H1 (cell line): ENCODE results near the gene NUAK1. TPM values are rescaled to one million over a fixed set of nuclear protein-coding genes. Genes with fewer than 3 reads are reported as not detected.

Source experiments
- CTCF ChIA-PET: fragments of 300-600 bp; sonication (Branson Sonifier 250); formaldehyde crosslinking; loops from one replicate; lab custom pipeline; 2021; ENCODE audit not compliant: partially characterized antibody; lab: Charles Lee
- POLR2A ChIA-PET: fragments of 300-600 bp; sonication (Branson Sonifier 250); formaldehyde crosslinking; loops from one replicate; lab custom pipeline; 2021; ENCODE audit warnings: inconsistent platforms; ENCODE audit not compliant: partially characterized antibody; lab: Charles Lee
- DNase-seq, 2 experiments: peaks; one replicate each; pipeline versions ENCODE4 v3.0.0 to v3.0.0-alpha.2; 2010 to 2022; ENCODE audit warnings: low spot score in 2 of 2, low read depth in 1 of 2, mixed read lengths in 1 of 2
- FAIRE-seq: peaks from 2 replicates; lab custom pipeline; 2011; peaks lifted over from hg19 to GRCh38; lab: Jason Lieb, UNC
- H2AFZ ChIP-seq: 2 replicates; pipeline ENCODE4 v1.8.1; 2012; ENCODE audit warnings: low read length, inconsistent platforms
- H2AK5ac ChIP-seq: 2 replicates; pipeline ENCODE4 v1.6.1; 2013; ENCODE audit warnings: low read depth, low read length
- H2BK120ac ChIP-seq: replicated peaks from 2 replicates; pipeline ENCODE3; 2013; ENCODE audit warnings: low read depth, low read length, inconsistent platforms
- H2BK12ac ChIP-seq: 2 replicates; pipeline ENCODE4 v1.6.1; 2013; ENCODE audit warnings: low read depth, low read length
- H2BK15ac ChIP-seq: 2 replicates; pipeline ENCODE4 v1.6.1; 2013; ENCODE audit warnings: low read length
- H2BK20ac ChIP-seq: 2 replicates; pipeline ENCODE4 v1.6.1; 2013; ENCODE audit warnings: low read length
- H2BK5ac ChIP-seq: 2 replicates; pipeline ENCODE4 v1.6.1; 2013; ENCODE audit warnings: low read depth, low read length
- H3K14ac ChIP-seq: 2 replicates; pipeline ENCODE4 v1.6.1; 2013; ENCODE audit warnings: inconsistent platforms; ENCODE audit not compliant: insufficient read length
- H3K18ac ChIP-seq: 2 replicates; pipeline ENCODE4 v1.6.1; 2013; ENCODE audit warnings: low read length; ENCODE audit errors: extremely low read depth
- H3K23ac ChIP-seq: 2 replicates; pipeline ENCODE4 v1.6.1; 2013; ENCODE audit warnings: inconsistent platforms; ENCODE audit not compliant: insufficient read length
- H3K23me2 ChIP-seq: 2 replicates; pipeline ENCODE4 v1.6.1; 2013; ENCODE audit warnings: low read depth, low read length
- H3K27ac ChIP-seq: 2 replicates; pipeline ENCODE4 v1.6.1; 2011; ENCODE audit warnings: low read depth, low read length, inconsistent platforms
- H3K27me3 ChIP-seq, 4 experiments: replicated peaks in 1 of 4; 1 replicate in 1 of 4; 2 replicates in 3 of 4; pipeline versions ENCODE4 v1.6.1 to v1.8.1; 2011 to 2013; ENCODE audit warnings: low read length in 3 of 4, mild to moderate bottlenecking in 3 of 4, inconsistent platforms in 2 of 4, mixed read lengths in 2 of 4, moderate library complexity in 1 of 4; ENCODE audit not compliant: control insufficient read depth in 3 of 4, insufficient read depth in 3 of 4; ENCODE audit errors: extremely low read depth in 1 of 4
- H3K36me3 ChIP-seq, 4 experiments: 2 replicates each; pipeline versions ENCODE4 v1.6.1 to v1.8.1; 2011 to 2013; ENCODE audit warnings: mild to moderate bottlenecking in 4 of 4, low read length in 3 of 4, moderate library complexity in 2 of 4, control low read depth in 1 of 4, inconsistent platforms in 1 of 4; ENCODE audit not compliant: insufficient read depth in 4 of 4, control insufficient read depth in 2 of 4
- H3K4ac ChIP-seq: replicated peaks from 2 replicates; pipeline ENCODE3; 2013; ENCODE audit warnings: low read length, low read depth, mixed read lengths, inconsistent platforms; ENCODE audit not compliant: insufficient read length
- H3K4me1 ChIP-seq, 4 experiments: replicated peaks in 1 of 4; 1 replicate in 1 of 4; 2 replicates in 3 of 4; pipeline versions ENCODE4 v1.6.1 to v1.8.1; 2011 to 2013; ENCODE audit warnings: low read length in 3 of 4, inconsistent platforms in 2 of 4, mixed read lengths in 1 of 4; ENCODE audit not compliant: insufficient read depth in 4 of 4, control insufficient read depth in 3 of 4
- H3K4me2 ChIP-seq, 2 experiments: 2 replicates each; pipeline versions ENCODE4 v1.6.1 to v1.8.1; 2011 to 2013; ENCODE audit warnings: low read depth in 2 of 2, low read length in 2 of 2, control low read depth in 1 of 2, inconsistent platforms in 1 of 2, mild to moderate bottlenecking in 1 of 2; ENCODE audit not compliant: insufficient read depth in 1 of 2
- H3K4me3 ChIP-seq, 4 experiments: fragments of 200-600, 300-600 bp in 1 of 4; sonication (generic), shearing (Covaris generic), sonication (Bioruptor Twin) in 1 of 4; 2 replicates each; pipeline versions ENCODE4 v1.5.1 to v1.8.1; 2011 to 2016; ENCODE audit warnings: low read length in 4 of 4, low read depth in 3 of 4, control low read depth in 2 of 4, inconsistent platforms in 2 of 4, mild to moderate bottlenecking in 2 of 4, mixed read lengths in 1 of 4, moderate library complexity in 1 of 4; ENCODE audit not compliant: insufficient read depth in 2 of 4; ENCODE audit errors: extremely low read depth in 1 of 4
- H3K56ac ChIP-seq: replicated peaks from 2 replicates; pipeline ENCODE3; 2013; ENCODE audit warnings: low read depth, mild to moderate bottlenecking, mixed read lengths, low read length, inconsistent platforms; ENCODE audit not compliant: insufficient read length
- H3K79me1 ChIP-seq: 2 replicates; pipeline ENCODE4 v1.6.1; 2013; ENCODE audit warnings: low read depth, low read length, control low read depth
- H3K79me2 ChIP-seq, 2 experiments: 2 replicates each; pipeline versions ENCODE4 v1.6.1 to v1.8.1; 2012 to 2013; ENCODE audit warnings: low read length in 2 of 2, mild to moderate bottlenecking in 2 of 2, inconsistent platforms in 1 of 2; ENCODE audit not compliant: insufficient read depth in 2 of 2, control insufficient read depth in 1 of 2
- H3K9ac ChIP-seq, 4 experiments: replicated peaks in 1 of 4; 1 replicate in 1 of 4; 2 replicates in 3 of 4; pipeline versions ENCODE4 v1.6.1 to v1.8.1; 2011 to 2013; ENCODE audit warnings: low read depth in 3 of 4, low read length in 3 of 4, control low read depth in 2 of 4, mild to moderate bottlenecking in 2 of 4, moderate library complexity in 2 of 4, inconsistent platforms in 1 of 4; ENCODE audit errors: extremely low read depth in 1 of 4
- H3K9me3 ChIP-seq, 2 experiments: 2 replicates each; pipeline versions ENCODE4 v1.6.1 to v1.8.1; 2012 to 2013; ENCODE audit warnings: mild to moderate bottlenecking in 2 of 2, moderate library complexity in 2 of 2, control low read depth in 1 of 2, inconsistent platforms in 1 of 2, low read depth in 1 of 2, low read length in 1 of 2, mixed read lengths in 1 of 2; ENCODE audit not compliant: insufficient read depth in 2 of 2
- H4K20me1 ChIP-seq, 2 experiments: replicated peaks in 1 of 2; 2 replicates each; pipeline versions ENCODE3 to v1.8.1; 2011 to 2013; ENCODE audit warnings: inconsistent platforms in 2 of 2, low read length in 2 of 2, mild to moderate bottlenecking in 1 of 2; ENCODE audit not compliant: insufficient read depth in 2 of 2, control insufficient read depth in 1 of 2
- H4K5ac ChIP-seq: 2 replicates; pipeline ENCODE4 v1.6.1; 2013; ENCODE audit warnings: low read length, low read depth, mixed read lengths, inconsistent platforms; ENCODE audit not compliant: insufficient read length
- H4K8ac ChIP-seq: 2 replicates; pipeline ENCODE4 v1.8.0; 2013; ENCODE audit warnings: mild to moderate bottlenecking, moderate library complexity, low read length, inconsistent platforms; ENCODE audit not compliant: insufficient read depth; ENCODE audit errors: extremely low read depth
- H4K91ac ChIP-seq: replicated peaks from 2 replicates; pipeline ENCODE3; 2013; ENCODE audit warnings: low read length, mixed read lengths, inconsistent platforms; ENCODE audit not compliant: insufficient read length
- BACH1 ChIP-seq: IDR thresholded peaks from 2 replicates; pipeline ENCODE4 v1.6.1; 2012; ENCODE audit warnings: low read length, improper control_type of control experiment
- E2F6 ChIP-seq: IDR thresholded peaks from 2 replicates; pipeline ENCODE4 v1.6.1; 2012; ENCODE audit warnings: inconsistent platforms
- EZH2 ChIP-seq: fragments of 200-600 bp; sonication (generic); IDR thresholded peaks from 2 replicates; pipeline ENCODE4 v1.7.1; 2012; ENCODE audit warnings: low read depth, mild to moderate bottlenecking, moderate library complexity, low read length, inconsistent platforms; ENCODE audit not compliant: severe bottlenecking
- FOSL1 ChIP-seq: IDR thresholded peaks from 2 replicates; pipeline ENCODE4 v1.6.1; 2011; ENCODE audit warnings: mild to moderate bottlenecking, low read depth, low read length, moderate library complexity; ENCODE audit not compliant: insufficient read depth
- KDM5A ChIP-seq: fragments of 200-600 bp; IDR thresholded peaks from 2 replicates; pipeline ENCODE4 v1.7.1; 2012; ENCODE audit warnings: mild to moderate bottlenecking, low read length, inconsistent platforms, mixed read lengths
- NANOG ChIP-seq: IDR thresholded peaks from 2 replicates; pipeline ENCODE4 v1.6.1; 2011; ENCODE audit warnings: low read length, low read depth, mild to moderate bottlenecking, inconsistent platforms; ENCODE audit not compliant: insufficient read depth, poor library complexity, severe bottlenecking
- RBBP5 ChIP-seq: IDR thresholded peaks from 2 replicates; pipeline ENCODE4 v1.7.1; 2012; ENCODE audit warnings: low read depth, mild to moderate bottlenecking, inconsistent platforms, low read length, moderate library complexity, borderline replicate concordance
- TCF12 ChIP-seq: IDR thresholded peaks from 2 replicates; pipeline ENCODE4 v1.6.1; 2011; ENCODE audit warnings: low read depth, mild to moderate bottlenecking, low read length
- WGBS, 2 experiments: shearing (Covaris generic) in 1 of 2; methylation state at CpG; one replicate each; pipeline versions ENCODE4 v1.1.6 to v1.1.7; 2013 to 2015; ENCODE audit warnings: low lambda C conversion rate in 2 of 2, mixed read lengths in 2 of 2, inconsistent platforms in 1 of 2, low coverage in 1 of 2, missing lambda C conversion rate in 1 of 2; ENCODE audit not compliant: insufficient replicate concordance in 2 of 2, insufficient coverage in 1 of 2, insufficient read length in 1 of 2; ENCODE audit errors: extremely low coverage in 1 of 2, missing lambda C conversion rate in 1 of 2; 5-methylcytosine and 5-hydroxymethylcytosine counted together
- polyA plus RNA-seq, 7 experiments: library from polyadenylated mRNA; depleted of rRNA in 3 of 7; stranded (reverse) in 5 of 7; unstranded in 2 of 7; fragments of >200 nt in 5 of 7; fragments of 200-250 nt in 2 of 7; gene quantifications; 1 replicate in 5 of 7; 2 replicates in 1 of 7; 4 replicates in 1 of 7; pipeline versions ENCODE4 v1.2.1 to v1.2.3, GENCODE V29; 2011 to 2013; ENCODE audit warnings: missing spikeins in 2 of 7, mixed read lengths in 2 of 7
- total RNA-seq: library from RNA; stranded (reverse); fragmentation: NEBNext Ultra II Directional; extraction: Animal tissue kit (Norgen Biotek cat#: 25700); gene quantifications from 2 replicates; pipeline ENCODE4 v1.2.1, GENCODE V29; 2021
- TF ChIP-seq, protein P1 (sequence below): IDR thresholded peaks from 2 replicates; pipeline ENCODE4 v1.6.1; 2012; ENCODE audit warnings: inconsistent platforms

Gene NUAK1
- total and polyA plus RNA-seq, 2 of the 8 experiments (the other 6 are each of a cell fraction or from before 2014, with no cell fraction given) = 6.7 to 18.2 TPM

DNA sequence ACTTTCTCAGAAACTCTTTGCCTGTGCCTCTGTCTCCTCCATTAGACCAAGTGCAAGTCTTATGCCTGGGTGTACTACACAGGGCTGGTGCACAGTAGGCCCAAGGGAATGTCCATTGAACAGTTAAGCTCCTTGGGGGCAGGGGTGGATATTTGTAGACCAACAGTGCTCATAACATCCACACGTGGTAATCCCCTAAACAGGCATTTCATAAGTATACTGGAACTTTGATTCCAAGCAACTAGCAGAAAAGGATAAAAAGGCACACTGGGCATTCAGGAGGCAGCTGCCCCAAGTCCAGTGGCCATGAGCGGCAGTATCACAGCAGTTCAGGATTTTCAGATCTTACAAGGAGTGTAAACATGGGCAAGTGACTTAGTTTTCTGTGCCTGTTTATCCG, 16.8 kb downstream of the NUAK1 start:
- no peak overlapping the region for H3K14ac ChIP-seq
- H2AK5ac ChIP-seq = no peak overlapping the region
- no peaks in the 10 kb centered on the region for H3K27me3 ChIP-seq
- no peak overlapping the region for H2BK15ac ChIP-seq
- no peak overlapping the region for H2BK20ac ChIP-seq
- POLR2A ChIA-PET = interaction anchor here (1.4 to 1.9 kb wide), 2 partner anchors 9 to 13 kb away, joined by 4 to 5 read pairs; no protein-coding TSS in a partner anchor
- H3K23ac ChIP-seq = no peak overlapping the region
- H3K79me2 ChIP-seq = peaks cover 11 to 97% of the 10 kb centered on the region in 2 experiments
- H3K36me3 ChIP-seq = no peaks in the 10 kb centered on the region
- DNase-seq (no peak), FAIRE-seq (no peak)
- H2BK120ac ChIP-seq = no peak overlapping the region
- no peak overlapping the region for H4K5ac ChIP-seq
- no peaks in the 10 kb centered on the region for H3K23me2 ChIP-seq
- H3K4me1 ChIP-seq = peaks cover 1 to 15% (median 5%) of the 10 kb centered on the region in 4 experiments; a peak in 5 of 7 replicates
- no peak overlapping the region for H2BK12ac ChIP-seq
- H3K18ac ChIP-seq = no peak overlapping the region
- H2AFZ ChIP-seq = no peak overlapping the region
- peaks cover 0 to 3% of the 10 kb centered on the region in 2 experiments for H4K20me1 ChIP-seq
- no peak overlapping the region for H3K4ac ChIP-seq
- no peak overlapping the region for H3K9ac ChIP-seq
- 86% methylated on average over 3 of the region's 3 CpGs; no CpG with 5 or more reads in 1 of the 2 experiments for WGBS, 2 experiments
- no peaks in the 10 kb centered on the region for H3K9me3 ChIP-seq
- no peak overlapping the region for H3K56ac ChIP-seq
- H4K91ac ChIP-seq = no peak overlapping the region
- H2BK5ac ChIP-seq = no peak overlapping the region
- TF ChIP-seq NANOG = no peak
- TF ChIP-seq EZH2 = no peak
- no peak for TF ChIP-seq BACH1
- no peak for TF ChIP-seq RBBP5
- no peak for TF ChIP-seq TCF12
- no peak for TF ChIP-seq FOSL1
- TF ChIP-seq, protein P1, sequence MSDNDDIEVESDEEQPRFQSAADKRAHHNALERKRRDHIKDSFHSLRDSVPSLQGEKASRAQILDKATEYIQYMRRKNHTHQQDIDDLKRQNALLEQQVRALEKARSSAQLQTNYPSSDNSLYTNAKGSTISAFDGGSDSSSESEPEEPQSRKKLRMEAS = no peak
- TF ChIP-seq KDM5A = no peak
- TF ChIP-seq E2F6 = no peak
- no peak overlapping the region for H4K8ac ChIP-seq
- H3K4me2 ChIP-seq = no peak overlapping the region
- no peak overlapping the region for H3K27ac ChIP-seq
- peaks cover 13% of the 10 kb centered on the region for H3K79me1 ChIP-seq
- CTCF ChIA-PET = interaction anchor here (3.6 kb wide), 1 partner anchor 14 kb away, joined by 11 read pairs; no protein-coding TSS in a partner anchor
- no peak overlapping the region for H3K4me3 ChIP-seq
